IPS-20b (cell line): ENCODE data around the gene HSPA1L.

Experiments used
- H3K27ac ChIP-seq: one replicate; pipeline ENCODE4 v1.5.1; 2013; ENCODE audit warnings: low read length
- H3K27me3 ChIP-seq: 2 replicates; pipeline ENCODE4 v1.6.1; 2013; ENCODE audit warnings: mild to moderate bottlenecking, low read length, inconsistent platforms; ENCODE audit not compliant: insufficient read depth
- H3K36me3 ChIP-seq: 2 replicates; pipeline ENCODE4 v1.6.1; 2013; ENCODE audit warnings: low read depth, mild to moderate bottlenecking, inconsistent platforms, low read length, moderate library complexity; ENCODE audit not compliant: insufficient read depth
- H3K4me1 ChIP-seq: 2 replicates; pipeline ENCODE4 v1.6.1; 2013; ENCODE audit warnings: mild to moderate bottlenecking, control low read depth, inconsistent platforms, low read length, moderate library complexity; ENCODE audit not compliant: insufficient read depth
- H3K4me3 ChIP-seq: 2 replicates; pipeline ENCODE4 v1.5.1; 2013; ENCODE audit warnings: mild to moderate bottlenecking, low read length, inconsistent platforms
- H3K9ac ChIP-seq: 2 replicates; pipeline ENCODE4 v1.6.1; 2013; ENCODE audit warnings: low read depth, mild to moderate bottlenecking, inconsistent platforms, low read length, moderate library complexity
- H3K9me3 ChIP-seq: 2 replicates; pipeline ENCODE4 v1.6.1; 2013; ENCODE audit warnings: mild to moderate bottlenecking, low read depth, low read length, inconsistent platforms; ENCODE audit not compliant: insufficient read depth

Gene HSPA1L

GRCh38 chr6:31792761-31793171 lies 22.3 kb downstream of the HSPA1L start:
- H3K9me3 ChIP-seq: no peaks in the 10 kb centered on the region
- no peaks in the 10 kb centered on the region for H3K4me1 ChIP-seq
- no peaks in the 10 kb centered on the region for H3K27me3 ChIP-seq
- no peak overlapping the region for H3K4me3 ChIP-seq
- H3K9ac ChIP-seq: no peak overlapping the region
- H3K36me3 ChIP-seq: peaks cover 53% of the 10 kb centered on the region
- no peak overlapping the region for H3K27ac ChIP-seq

- no peaks in the 10 kb centered on the region for H3K4me1 ChIP-seq
- H3K27me3 ChIP-seq: no peaks in the 10 kb centered on the region
- H3K9me3 ChIP-seq: no peaks in the 10 kb centered on the region
- H3K36me3 ChIP-seq: peaks cover 50% of the 10 kb centered on the region
- no peak overlapping the region for H3K27ac ChIP-seq
- H3K9ac ChIP-seq: no peak overlapping the region
- H3K4me3 ChIP-seq: no peak overlapping the region
These were observed 23.1 kb downstream of the HSPA1L start for GRCh38 chr6:31792090-31792374.

GRCh38 chr6:31791324-31792089 lies 23.6 kb downstream of the HSPA1L start:
- no peaks in the 10 kb centered on the region for H3K9me3 ChIP-seq
- H3K36me3 ChIP-seq: peaks cover 49% of the 10 kb centered on the region
- H3K9ac ChIP-seq: no peak overlapping the region
- no peaks in the 10 kb centered on the region for H3K4me1 ChIP-seq
- H3K27ac ChIP-seq: no peak overlapping the region
- H3K4me3 ChIP-seq: no peak overlapping the region
- no peaks in the 10 kb centered on the region for H3K27me3 ChIP-seq

DNA sequence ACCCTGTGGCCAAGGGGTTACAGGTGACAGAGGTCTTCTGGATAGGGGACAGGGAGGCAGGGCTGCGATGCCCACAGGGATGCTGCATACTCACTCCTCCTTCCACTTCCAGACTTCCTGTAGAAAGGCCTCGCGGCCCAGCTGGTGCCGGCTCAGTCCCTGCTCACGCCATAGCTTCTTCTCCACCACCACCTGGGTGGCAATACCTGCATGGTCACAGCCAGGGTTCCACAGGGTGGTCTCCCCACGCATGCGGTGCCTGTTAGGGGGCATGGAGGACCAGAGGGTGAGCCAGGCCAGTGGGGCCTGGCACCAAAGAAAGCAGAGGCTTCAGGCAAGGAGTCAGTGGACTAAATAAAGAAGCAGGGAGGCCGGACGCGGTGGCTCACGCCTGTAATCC lies 29.6 kb downstream of the HSPA1L start:
- H3K9me3 ChIP-seq: no peaks in the 10 kb centered on the region
- peaks cover 80% of the 10 kb centered on the region for H3K36me3 ChIP-seq
- H3K27me3 ChIP-seq: no peaks in the 10 kb centered on the region
- no peak overlapping the region for H3K9ac ChIP-seq
- no peaks in the 10 kb centered on the region for H3K4me1 ChIP-seq
- H3K4me3 ChIP-seq: no peak overlapping the region
- H3K27ac ChIP-seq: no peak overlapping the region

GRCh38 chr6:31784098-31784925 lies 30.8 kb downstream of the HSPA1L start:
- Histone ChIP-seq H3K9me3 (no peaks in the 10 kb centered on the region), H3K36me3 (peaks cover 82% of the 10 kb centered on the region), H3K9ac (no peak overlapping the region), H3K4me1 (no peaks in the 10 kb centered on the region), H3K27me3 (no peaks in the 10 kb centered on the region), H3K27ac (no peak overlapping the region), H3K4me3 (no peak overlapping the region)

DNA sequence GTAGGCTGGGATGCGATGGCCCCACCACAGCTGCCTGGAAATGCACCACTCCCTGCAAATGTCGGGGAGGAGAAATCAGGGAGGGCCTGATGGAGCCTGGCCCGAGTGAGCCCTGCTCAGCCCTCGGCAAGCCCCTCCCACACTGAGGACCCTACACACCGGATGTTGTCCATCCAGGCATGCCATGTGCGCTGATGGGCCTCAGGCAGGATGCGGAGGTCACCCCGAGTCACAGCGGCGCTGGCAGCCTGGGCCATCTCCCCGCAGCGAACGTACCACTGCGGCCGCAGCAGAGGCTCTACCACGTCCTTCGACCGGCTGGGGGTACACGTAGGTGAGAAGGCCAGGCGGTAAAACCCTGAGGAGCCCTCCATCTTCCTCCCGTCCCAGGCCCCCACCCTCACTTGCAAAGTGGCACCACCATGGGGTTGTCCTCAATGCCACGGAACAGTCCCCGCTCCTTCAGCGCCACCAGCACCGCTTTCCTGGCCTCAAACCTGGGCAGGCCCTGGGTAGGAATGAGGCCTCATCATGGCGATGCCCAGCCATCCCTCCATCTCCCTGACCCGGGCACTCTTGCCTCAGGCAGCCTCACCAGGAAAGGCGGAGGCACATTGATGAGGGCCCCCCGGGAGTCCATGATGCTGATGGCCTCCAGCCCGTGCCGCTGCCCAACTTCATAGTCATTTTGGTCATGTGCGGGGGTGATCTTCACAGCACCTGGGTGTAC lies 32.8 kb downstream of the HSPA1L start:
- H3K4me1 ChIP-seq: no peaks in the 10 kb centered on the region
- no peak overlapping the region for H3K27ac ChIP-seq
- H3K4me3 ChIP-seq: no peak overlapping the region
- peaks cover 86% of the 10 kb centered on the region for H3K36me3 ChIP-seq
- no peaks in the 10 kb centered on the region for H3K9me3 ChIP-seq
- no peaks in the 10 kb centered on the region for H3K27me3 ChIP-seq
- no peak overlapping the region for H3K9ac ChIP-seq

GRCh38 chr6:31781244-31782125 lies 33.6 kb downstream of the HSPA1L start:
- Histone ChIP-seq H3K27me3 (no peaks in the 10 kb centered on the region), H3K9ac (no peak overlapping the region), H3K9me3 (no peaks in the 10 kb centered on the region), H3K27ac (no peak overlapping the region), H3K4me1 (no peaks in the 10 kb centered on the region), H3K4me3 (no peak overlapping the region), H3K36me3 (peaks cover 80% of the 10 kb centered on the region)

- H3K36me3 ChIP-seq: peaks cover 79% of the 10 kb centered on the region
These were observed 34.4 kb downstream of the HSPA1L start for GRCh38 chr6:31780507-31781243.

DNA sequence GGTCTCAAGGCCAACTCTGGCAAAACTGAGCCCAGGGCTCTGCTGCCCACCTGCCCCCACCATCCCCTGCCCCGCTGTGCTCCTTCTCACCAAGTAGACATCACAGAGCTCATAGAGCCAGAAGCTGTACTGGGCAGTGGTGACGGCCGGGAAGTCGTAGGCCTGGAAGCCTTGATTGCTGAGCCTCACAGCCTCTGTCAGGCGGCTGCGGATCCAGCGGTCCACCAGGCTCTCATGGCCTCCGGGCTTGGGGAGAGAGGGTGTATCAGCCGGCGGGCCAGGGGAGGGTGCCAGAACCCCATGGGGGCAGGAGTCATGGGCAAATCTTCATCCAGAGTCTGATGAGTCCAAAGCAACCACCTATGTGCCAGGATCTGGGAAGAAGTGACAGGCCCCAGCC lies 35.2 kb downstream of the HSPA1L start:
- Histone ChIP-seq H3K36me3 (peaks cover 71% of the 10 kb centered on the region), H3K27ac (no peak overlapping the region), H3K4me1 (no peaks in the 10 kb centered on the region), H3K27me3 (no peaks in the 10 kb centered on the region), H3K9ac (no peak overlapping the region), H3K4me3 (no peak overlapping the region), H3K9me3 (no peaks in the 10 kb centered on the region)

More at GRCh38 chr6:31780507-31781243, 34.4 kb downstream of the HSPA1L start:
- H3K27me3 ChIP-seq: no peaks in the 10 kb centered on the region
- no peak overlapping the region for H3K9ac ChIP-seq
- no peak overlapping the region for H3K27ac ChIP-seq
- no peaks in the 10 kb centered on the region for H3K9me3 ChIP-seq
- no peak overlapping the region for H3K4me3 ChIP-seq
- no peaks in the 10 kb centered on the region for H3K4me1 ChIP-seq

GRCh38 chr6:31778999-31779885 lies 35.8 kb downstream of the HSPA1L start:
- Histone ChIP-seq H3K36me3 (peaks cover 64% of the 10 kb centered on the region), H3K9ac (no peak overlapping the region), H3K4me1 (no peaks in the 10 kb centered on the region), H3K9me3 (no peaks in the 10 kb centered on the region), H3K27me3 (no peaks in the 10 kb centered on the region), H3K4me3 (no peak overlapping the region), H3K27ac (no peak overlapping the region)
